Neuronal stem cell (in vitro differentiated cells): ENCODE measurements around the gene PAPSS2.

Experiments
- DNase-seq: peaks from one replicate; pipeline ENCODE4 v3.0.0-alpha.2; 2013; ENCODE audit warnings: low spot score
- H2AFZ ChIP-seq: one replicate; pipeline ENCODE4 v1.6.1; 2013; ENCODE audit warnings: mild to moderate bottlenecking, low read length, inconsistent platforms
- H2AK5ac ChIP-seq: 2 replicates; pipeline ENCODE4 v1.6.1; 2013; ENCODE audit warnings: low read depth, mild to moderate bottlenecking, inconsistent platforms, low read length, moderate library complexity, mixed read lengths
- H2BK120ac ChIP-seq: 2 replicates; pipeline ENCODE4 v1.6.1; 2013; ENCODE audit warnings: low read depth, mild to moderate bottlenecking, inconsistent platforms, low read length, moderate library complexity, mixed read lengths
- H2BK12ac ChIP-seq: one replicate; pipeline ENCODE4 v1.6.1; 2013; ENCODE audit warnings: low read length, inconsistent platforms
- H2BK15ac ChIP-seq: 2 replicates; pipeline ENCODE4 v1.6.1; 2013; ENCODE audit warnings: mild to moderate bottlenecking, low read length, inconsistent platforms, mixed read lengths
- H2BK5ac ChIP-seq: one replicate; pipeline ENCODE4 v1.6.1; 2013; ENCODE audit warnings: inconsistent platforms, mild to moderate bottlenecking, low read length, moderate library complexity
- H3K14ac ChIP-seq: one replicate; pipeline ENCODE4 v1.6.1; 2013; ENCODE audit warnings: low read length, inconsistent platforms
- H3K18ac ChIP-seq: 2 replicates; pipeline ENCODE4 v1.6.1; 2013; ENCODE audit warnings: low read length, inconsistent platforms
- H3K23ac ChIP-seq: 2 replicates; pipeline ENCODE4 v1.6.1; 2013; ENCODE audit warnings: low read depth, mild to moderate bottlenecking, mixed read lengths, low read length, inconsistent platforms; ENCODE audit not compliant: poor library complexity
- H3K27ac ChIP-seq: replicated peaks from 3 replicates; pipeline ENCODE4 v1.5.1; 2013; ENCODE audit warnings: low read length, inconsistent platforms
- H3K27me3 ChIP-seq, 3 experiments: 2 replicates each; pipeline ENCODE4 v1.6.1; 2013; ENCODE audit warnings: low read length in 3 of 3, mild to moderate bottlenecking in 2 of 3, inconsistent platforms in 1 of 3, low read depth in 1 of 3, mixed read lengths in 1 of 3, moderate library complexity in 1 of 3; ENCODE audit not compliant: control insufficient read depth in 3 of 3, insufficient read depth in 3 of 3
- H3K36me3 ChIP-seq, 2 donors: replicated peaks in 1 of 2; 2 replicates each; pipeline ENCODE4 v1.6.1; 2013; ENCODE audit warnings: low read length in 2 of 2; ENCODE audit not compliant: control insufficient read depth in 2 of 2, insufficient read depth in 2 of 2
- H3K4ac ChIP-seq: 2 replicates; pipeline ENCODE4 v1.6.1; 2013; ENCODE audit warnings: inconsistent platforms, mild to moderate bottlenecking, low read length, moderate library complexity
- H3K4me1 ChIP-seq, 2 donors: 1 replicate in 1 of 2; 2 replicates in 1 of 2; pipeline ENCODE4 v1.6.1; 2013; ENCODE audit warnings: low read length in 2 of 2, low read depth in 1 of 2; ENCODE audit not compliant: control insufficient read depth in 2 of 2, insufficient read depth in 1 of 2
- H3K4me2 ChIP-seq: one replicate; pipeline ENCODE4 v1.6.1; 2013; ENCODE audit warnings: mild to moderate bottlenecking, low read length, inconsistent platforms; ENCODE audit not compliant: insufficient read depth, poor library complexity, severe bottlenecking
- H3K4me3 ChIP-seq, 2 donors: 2 replicates each; pipeline ENCODE4 v1.5.1; 2013; ENCODE audit warnings: low read length in 2 of 2, mild to moderate bottlenecking in 2 of 2, inconsistent platforms in 1 of 2, moderate library complexity in 1 of 2
- H3K79me1 ChIP-seq: one replicate; pipeline ENCODE4 v1.6.1; 2013; ENCODE audit warnings: low read depth, mild to moderate bottlenecking, inconsistent platforms, low read length, moderate library complexity
- H3K9ac ChIP-seq: one replicate; pipeline ENCODE4 v1.6.1; 2013; ENCODE audit warnings: mild to moderate bottlenecking, low read depth, low read length, inconsistent platforms; ENCODE audit not compliant: poor library complexity
- H3K9me3 ChIP-seq, 2 donors: replicated peaks in 1 of 2; 2 replicates each; pipeline versions ENCODE3 to v1.6.1; 2013; ENCODE audit warnings: low read length in 2 of 2, mild to moderate bottlenecking in 2 of 2, inconsistent platforms in 1 of 2, low read depth in 1 of 2, mixed read lengths in 1 of 2, moderate library complexity in 1 of 2; ENCODE audit not compliant: control insufficient read depth in 2 of 2, insufficient read depth in 1 of 2
- H4K8ac ChIP-seq: one replicate; pipeline ENCODE4 v1.6.1; 2013; ENCODE audit warnings: low read depth, mild to moderate bottlenecking, inconsistent platforms, low read length, moderate library complexity
- H4K91ac ChIP-seq: one replicate; pipeline ENCODE4 v1.6.1; 2013; ENCODE audit warnings: low read length, low read depth, mild to moderate bottlenecking, inconsistent platforms; ENCODE audit not compliant: poor library complexity
- WGBS, 2 donors: extraction: QIAGEN DNeasy Blood & Tissue Kit; methylation state at CpG; one replicate each; pipeline ENCODE4 v1.1.7; 2013; ENCODE audit warnings: missing lambda C conversion rate in 2 of 2, mixed read lengths in 1 of 2; ENCODE audit not compliant: insufficient read length in 2 of 2, insufficient replicate concordance in 1 of 2; ENCODE audit errors: extremely low coverage in 2 of 2; 5-methylcytosine and 5-hydroxymethylcytosine counted together

PAPSS2 gene

DNA sequence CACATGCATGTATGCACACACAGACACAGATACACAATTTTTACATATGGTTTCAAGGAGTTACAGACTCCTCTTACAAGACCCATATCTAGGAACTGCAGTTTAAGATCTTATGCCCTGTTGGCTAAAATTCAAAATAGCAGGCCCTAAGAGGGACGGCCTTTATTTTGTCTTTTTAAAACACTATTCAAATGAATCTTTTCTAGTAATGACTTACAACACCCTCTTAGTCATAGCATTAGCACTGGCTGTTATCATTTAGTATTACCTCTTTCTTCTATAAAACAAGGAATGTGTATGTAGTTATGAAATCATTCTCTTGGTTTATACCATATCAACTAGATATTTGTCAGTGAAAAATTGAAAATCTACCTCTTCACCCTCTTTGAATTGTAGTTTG is 15.3 kb downstream of the PAPSS2 start:
- Histone ChIP-seq H2BK5ac (no peak overlapping the region), H3K4me2 (no peak overlapping the region), H2AK5ac (no peak overlapping the region), H3K14ac (no peak overlapping the region), H3K18ac (no peak overlapping the region), H3K4me3 (no peak overlapping the region), H2BK120ac (no peak overlapping the region), H3K23ac (no peak overlapping the region), H3K9me3 (no peaks in the 10 kb centered on the region), H3K27me3 (no peaks in the 10 kb centered on the region), H3K4ac (no peak overlapping the region), H2BK15ac (no peak overlapping the region), H3K36me3 (no peaks in the 10 kb centered on the region), H3K27ac (no peak overlapping the region), H2BK12ac (no peak overlapping the region), H3K9ac (no peak overlapping the region), H2AFZ (no peak overlapping the region), H4K91ac (no peak overlapping the region), H3K4me1 (no peaks in the 10 kb centered on the region), H3K79me1 (no peaks in the 10 kb centered on the region), H4K8ac (no peak overlapping the region)
- WGBS, 2 donors: no CpG with 5 or more reads among the region's 1 CpG
- DNase-seq: no peak

DNA sequence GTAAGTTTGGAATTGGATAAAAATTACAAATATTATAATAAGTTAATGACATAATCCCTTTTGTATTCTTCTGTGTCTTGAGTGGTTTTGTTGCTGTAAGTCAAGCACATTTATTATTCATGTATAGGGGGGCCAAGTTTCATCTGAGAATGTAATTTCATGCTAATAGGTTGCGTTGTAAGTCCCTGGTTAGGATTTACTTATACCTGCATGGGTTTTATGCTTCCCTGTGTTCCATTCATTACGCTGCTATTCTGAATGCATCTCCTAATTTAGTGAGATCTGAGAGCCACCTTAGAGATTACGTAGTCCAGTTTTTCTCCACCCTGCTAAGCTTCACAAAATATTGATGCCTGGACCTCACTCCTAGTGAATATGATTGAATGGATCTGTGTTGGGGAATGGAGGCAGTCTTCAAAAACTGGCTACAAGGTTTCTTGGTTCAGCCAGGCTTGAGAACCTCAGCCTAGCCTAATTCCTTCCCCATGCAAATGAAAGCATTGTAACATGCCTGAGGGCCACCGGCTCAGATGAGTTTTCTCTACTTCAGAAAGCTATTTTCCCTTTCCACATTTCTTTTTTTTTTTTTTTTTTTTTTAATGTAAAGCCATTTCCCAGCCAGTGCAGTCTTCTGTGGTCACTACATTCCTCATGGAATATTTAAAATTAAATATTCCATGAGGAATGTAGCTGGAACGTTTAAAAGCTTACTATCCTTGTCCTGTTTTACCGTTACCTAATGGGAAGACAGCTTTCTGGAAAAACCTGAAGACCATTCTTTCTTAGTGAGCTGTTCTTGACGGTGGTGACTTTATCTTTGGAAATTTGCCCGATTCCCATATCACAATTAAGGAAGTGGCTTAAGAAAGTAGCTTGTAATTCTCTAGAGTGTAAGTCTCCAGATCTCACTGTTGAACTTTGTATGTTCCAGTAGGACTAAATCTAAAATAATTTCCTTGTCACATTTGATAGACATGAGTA is 16.0 kb downstream of the PAPSS2 start:
- no peak overlapping the region for H2AK5ac ChIP-seq

DNA sequence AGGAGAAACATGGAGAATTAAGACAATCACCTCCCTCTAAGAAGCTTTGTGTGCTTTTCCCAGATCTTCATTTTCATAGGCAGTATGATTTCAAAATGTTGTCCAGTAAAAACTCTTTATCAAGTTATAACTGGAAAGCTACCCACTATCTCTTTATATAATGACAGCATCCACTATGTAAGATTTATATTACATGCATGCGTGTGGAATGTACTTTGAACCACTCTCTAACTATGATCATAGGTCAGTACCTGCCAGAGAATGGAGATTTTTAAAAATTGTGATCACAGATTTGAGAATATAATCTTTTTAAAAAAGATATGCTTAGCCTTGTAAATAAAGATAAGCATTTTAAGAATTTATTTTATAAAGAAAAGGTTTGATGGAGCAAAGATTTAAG is 17.9 kb downstream of the PAPSS2 start:
- Histone ChIP-seq H3K4ac (no peak overlapping the region), H3K27ac (no peak overlapping the region), H2AFZ (no peak overlapping the region), H4K91ac (no peak overlapping the region), H2AK5ac (no peak overlapping the region), H3K9ac (no peak overlapping the region), H2BK5ac (no peak overlapping the region), H3K4me3 (no peak overlapping the region), H3K36me3 (no peaks in the 10 kb centered on the region), H3K27me3 (no peaks in the 10 kb centered on the region), H4K8ac (no peak overlapping the region), H3K14ac (no peak overlapping the region), H3K18ac (no peak overlapping the region), H3K9me3 (no peaks in the 10 kb centered on the region), H3K23ac (no peak overlapping the region), H3K4me2 (no peak overlapping the region), H3K4me1 (no peaks in the 10 kb centered on the region), H3K79me1 (no peaks in the 10 kb centered on the region), H2BK12ac (no peak overlapping the region), H2BK15ac (no peak overlapping the region), H2BK120ac (no peak overlapping the region)
- DNase-seq: no peak
- WGBS, 2 donors: no CpG with 5 or more reads among the region's 1 CpG

More for the DNA sequence above, 16.0 kb downstream of the PAPSS2 start:
- no peak overlapping the region for H3K4me2 ChIP-seq
- H3K79me1 ChIP-seq: no peaks in the 10 kb centered on the region
- H3K4me1 ChIP-seq: no peaks in the 10 kb centered on the region
- no peaks in the 10 kb centered on the region for H3K27me3 ChIP-seq
- no peak overlapping the region for H3K14ac ChIP-seq
- H3K23ac ChIP-seq: no peak overlapping the region
- no CpG with 5 or more reads among the region's 8 CpGs for WGBS, 2 donors
- no peak overlapping the region for H4K91ac ChIP-seq
- no peak for DNase-seq
- no peak overlapping the region for H3K9ac ChIP-seq
- H3K4me3 ChIP-seq: no peak overlapping the region
- no peak overlapping the region for H3K4ac ChIP-seq
- H3K36me3 ChIP-seq: no peaks in the 10 kb centered on the region
- no peak overlapping the region for H2BK15ac ChIP-seq
- no peaks in the 10 kb centered on the region for H3K9me3 ChIP-seq
- no peak overlapping the region for H2AFZ ChIP-seq
- no peak overlapping the region for H2BK5ac ChIP-seq
- H2BK120ac ChIP-seq: no peak overlapping the region
- no peak overlapping the region for H2BK12ac ChIP-seq
- no peak overlapping the region for H3K27ac ChIP-seq
- H3K18ac ChIP-seq: no peak overlapping the region
- H4K8ac ChIP-seq: no peak overlapping the region

DNA sequence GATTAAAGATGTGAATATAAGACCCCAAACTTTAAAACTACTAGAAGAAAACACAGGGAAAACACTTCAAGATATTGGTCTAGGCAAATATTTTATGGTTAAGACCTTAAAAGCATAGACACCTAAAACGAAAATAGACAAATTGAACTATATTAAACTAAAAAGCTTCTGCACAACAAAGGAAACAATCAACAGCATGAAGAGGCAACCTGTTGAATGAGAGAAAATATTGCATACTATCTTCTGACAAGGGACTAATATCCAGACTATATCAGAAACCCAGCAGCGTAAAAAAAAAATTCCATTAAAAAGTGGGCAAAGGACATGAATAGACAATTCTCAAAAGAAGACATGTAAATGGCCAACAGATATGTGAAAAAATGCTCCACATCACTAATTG is 18.6 kb downstream of the PAPSS2 start:
- H3K9me3 ChIP-seq: no peaks in the 10 kb centered on the region
- H3K27ac ChIP-seq: no peak overlapping the region
- H4K91ac ChIP-seq: no peak overlapping the region
- no peak overlapping the region for H3K14ac ChIP-seq
- no peak overlapping the region for H3K4me3 ChIP-seq
- no peak overlapping the region for H3K9ac ChIP-seq
- H3K4ac ChIP-seq: no peak overlapping the region
- no peaks in the 10 kb centered on the region for H3K36me3 ChIP-seq
- no peak overlapping the region for H2AFZ ChIP-seq
- no peaks in the 10 kb centered on the region for H3K27me3 ChIP-seq
- no peak overlapping the region for H4K8ac ChIP-seq
- no peaks in the 10 kb centered on the region for H3K4me1 ChIP-seq
- no peak overlapping the region for H2BK5ac ChIP-seq
- H2AK5ac ChIP-seq: no peak overlapping the region
- no peak overlapping the region for H2BK12ac ChIP-seq
- H3K4me2 ChIP-seq: no peak overlapping the region
- H3K23ac ChIP-seq: no peak overlapping the region
- WGBS, 2 donors: no CpG with 5 or more reads among the region's 2 CpGs
- H3K18ac ChIP-seq: no peak overlapping the region
- no peaks in the 10 kb centered on the region for H3K79me1 ChIP-seq
- DNase-seq: no peak
- no peak overlapping the region for H2BK15ac ChIP-seq
- H2BK120ac ChIP-seq: no peak overlapping the region
